ENCODE results near the gene JAG2. TPM values are rescaled to one million over a fixed set of nuclear protein-coding genes. Genes with fewer than 3 reads are reported as not detected.

JAG2 gene
- total and polyA plus RNA-seq, 12 donors: 0.83 to 16.2 (median 4.0) TPM

DNA sequence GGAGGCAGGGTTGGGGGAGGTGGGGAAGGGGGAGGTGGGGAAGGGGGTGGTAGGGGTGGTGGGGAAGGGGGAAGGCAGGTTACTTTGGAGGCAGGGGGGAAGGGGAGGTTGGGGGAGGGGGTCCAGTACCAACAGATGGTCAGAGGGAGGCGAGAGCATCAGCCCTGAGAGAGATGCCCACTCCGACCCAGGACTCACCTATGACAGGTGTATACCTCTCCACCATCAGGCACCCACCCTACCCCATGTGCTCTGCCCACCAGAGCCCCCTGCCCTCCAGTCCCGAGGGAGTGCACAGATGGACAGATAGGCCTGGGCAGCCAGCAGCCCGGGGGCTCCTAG lies 18.6 kb downstream of the JAG2 start:
- TF ChIP-seq POLR2A (IDR thresholded peaks at IDR 0.05): no peak
- TF ChIP-seq, protein P1, sequence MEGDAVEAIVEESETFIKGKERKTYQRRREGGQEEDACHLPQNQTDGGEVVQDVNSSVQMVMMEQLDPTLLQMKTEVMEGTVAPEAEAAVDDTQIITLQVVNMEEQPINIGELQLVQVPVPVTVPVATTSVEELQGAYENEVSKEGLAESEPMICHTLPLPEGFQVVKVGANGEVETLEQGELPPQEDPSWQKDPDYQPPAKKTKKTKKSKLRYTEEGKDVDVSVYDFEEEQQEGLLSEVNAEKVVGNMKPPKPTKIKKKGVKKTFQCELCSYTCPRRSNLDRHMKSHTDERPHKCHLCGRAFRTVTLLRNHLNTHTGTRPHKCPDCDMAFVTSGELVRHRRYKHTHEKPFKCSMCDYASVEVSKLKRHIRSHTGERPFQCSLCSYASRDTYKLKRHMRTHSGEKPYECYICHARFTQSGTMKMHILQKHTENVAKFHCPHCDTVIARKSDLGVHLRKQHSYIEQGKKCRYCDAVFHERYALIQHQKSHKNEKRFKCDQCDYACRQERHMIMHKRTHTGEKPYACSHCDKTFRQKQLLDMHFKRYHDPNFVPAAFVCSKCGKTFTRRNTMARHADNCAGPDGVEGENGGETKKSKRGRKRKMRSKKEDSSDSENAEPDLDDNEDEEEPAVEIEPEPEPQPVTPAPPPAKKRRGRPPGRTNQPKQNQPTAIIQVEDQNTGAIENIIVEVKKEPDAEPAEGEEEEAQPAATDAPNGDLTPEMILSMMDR (IDR thresholded peaks at IDR 0.05): no peak
- no peak for DNase-seq
- H3K9me3 ChIP-seq (replicated peaks in 1 of 3): no peaks in the 10 kb centered on the region
- H3K27ac ChIP-seq: no peak overlapping the region
- H3K27me3 ChIP-seq: no peaks in the 10 kb centered on the region
- no peaks in the 10 kb centered on the region for H3K36me3 ChIP-seq (replicated peaks in 1 of 2)
- no peaks in the 10 kb centered on the region for H3K4me1 ChIP-seq (replicated peaks in 1 of 2)
- no peak overlapping the region for H3K4me3 ChIP-seq
- intact Hi-C loops (cut with DNase I): no loop called here
- 76 to 90% (median 87%) methylated on average over 2 to 4 of the region's 4 CpGs for WGBS, 4 donors

- no peaks in the 10 kb centered on the region for H3K9me3 ChIP-seq (replicated peaks in 1 of 3)
Observed at GRCh38 chr14:105149146-105149781, 19.3 kb downstream of the JAG2 start.

DNA sequence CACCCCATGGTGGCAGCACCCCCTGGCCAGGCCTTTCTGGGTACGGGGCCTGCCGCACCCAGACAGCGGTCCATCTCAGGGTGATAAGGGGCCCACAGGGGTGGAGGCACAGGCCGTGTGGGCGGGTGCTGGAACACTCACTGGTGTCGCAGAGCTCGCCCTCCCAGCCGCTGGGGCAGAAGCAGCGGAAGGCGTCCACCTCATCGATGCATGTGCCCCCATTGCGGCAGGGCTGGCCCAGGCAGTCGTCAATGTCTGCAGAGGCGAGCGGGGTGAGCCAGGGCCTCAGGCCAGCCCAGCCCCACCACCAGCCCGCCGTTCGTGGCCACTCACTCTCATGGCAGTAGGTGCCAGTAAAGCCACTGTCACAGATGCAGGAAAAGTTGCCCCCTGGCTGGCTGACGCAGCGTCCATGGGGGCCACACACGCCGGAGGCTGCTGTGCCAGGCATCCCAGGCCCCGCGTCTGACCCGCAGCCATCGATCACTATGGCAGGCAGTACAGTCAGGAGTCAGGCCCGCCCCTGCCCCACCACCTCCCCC lies 19.9 kb downstream of the JAG2 start:
- TF ChIP-seq POLR2A (IDR thresholded peaks at IDR 0.05): no peak
- TF ChIP-seq, protein P1 (IDR thresholded peaks at IDR 0.05): no peak
- no peaks in the 10 kb centered on the region for H3K36me3 ChIP-seq (replicated peaks in 1 of 2)
- intact Hi-C loops (cut with DNase I): no loop called here
- H3K27me3 ChIP-seq: no peaks in the 10 kb centered on the region
- WGBS, 4 donors: 86 to 93% (median 89%) methylated on average over 5 to 27 of the region's 27 CpGs
- H3K27ac ChIP-seq: no peak overlapping the region
- no peak for DNase-seq
- H3K4me1 ChIP-seq (replicated peaks in 1 of 2): no peaks in the 10 kb centered on the region
- H3K9me3 ChIP-seq (replicated peaks in 1 of 3): no peaks in the 10 kb centered on the region
- no peak overlapping the region for H3K4me3 ChIP-seq

More at GRCh38 chr14:105149146-105149781, 19.3 kb downstream of the JAG2 start:
- no peaks in the 10 kb centered on the region for H3K27me3 ChIP-seq
- no peak overlapping the region for H3K4me3 ChIP-seq
- no peak for DNase-seq
- intact Hi-C loops (cut with DNase I): no loop called here
- no peaks in the 10 kb centered on the region for H3K36me3 ChIP-seq (replicated peaks in 1 of 2)
- TF ChIP-seq POLR2A (IDR thresholded peaks at IDR 0.05): no peak
- TF ChIP-seq, protein P1 (IDR thresholded peaks at IDR 0.05): no peak
- H3K4me1 ChIP-seq (replicated peaks in 1 of 2): no peaks in the 10 kb centered on the region
- no peak overlapping the region for H3K27ac ChIP-seq
- 69 to 84% (median 83%) methylated on average over 3 to 18 of the region's 18 CpGs; no CpG with 5 or more reads in 1 of the 4 donors for WGBS, 4 donors

DNA sequence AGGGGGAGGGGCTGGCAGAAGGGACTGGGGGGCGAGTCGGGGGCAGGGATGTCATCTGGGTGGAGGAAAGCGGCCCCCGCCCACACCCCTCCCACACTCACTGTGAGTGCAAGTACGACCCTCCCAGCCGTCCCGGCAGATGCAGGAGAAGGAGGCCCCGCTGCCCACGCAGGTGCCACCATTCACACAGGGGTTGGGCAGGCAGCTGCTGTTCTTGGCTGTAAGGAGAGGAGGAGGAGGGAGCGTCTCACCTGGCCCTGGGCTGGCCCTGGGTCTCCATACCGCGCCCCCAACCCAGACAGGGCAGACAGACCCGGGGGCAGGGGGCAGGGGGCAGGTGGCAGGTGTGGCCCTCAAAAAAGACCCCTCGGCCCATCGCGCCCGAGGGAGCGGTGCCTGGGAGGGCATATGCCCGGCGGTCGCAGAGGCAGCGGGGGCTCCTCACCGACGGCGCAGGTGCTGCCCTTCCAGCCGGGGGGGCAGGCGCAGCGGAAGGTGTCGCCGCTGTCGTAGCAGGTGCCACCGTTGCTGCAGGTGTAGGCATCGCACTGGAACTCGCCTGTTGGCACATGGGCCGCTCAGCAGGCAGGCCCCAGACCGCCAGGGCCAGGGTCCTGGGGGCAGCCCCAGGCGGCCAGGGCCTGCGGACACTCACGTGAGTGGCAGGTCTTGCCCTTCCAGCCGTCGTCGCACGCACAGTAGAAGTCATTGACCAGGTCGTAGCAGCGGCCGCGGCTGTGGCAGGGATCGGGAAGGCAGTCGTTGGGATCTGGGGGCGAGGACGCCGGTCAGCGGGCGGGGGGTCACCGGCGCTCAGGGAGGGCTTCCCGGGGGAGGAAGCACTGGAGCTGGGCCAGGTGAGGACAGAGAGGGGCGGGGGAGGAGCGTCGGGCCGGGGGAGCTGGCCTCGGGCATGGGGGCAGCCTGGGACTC lies 20.6 kb downstream of the JAG2 start:
- TF ChIP-seq, protein P1 (IDR thresholded peaks at IDR 0.05): no peak
- no peak for TF ChIP-seq POLR2A (IDR thresholded peaks at IDR 0.05)
- Histone ChIP-seq H3K9me3 (replicated peaks in 1 of 3) (no peaks in the 10 kb centered on the region), H3K27me3 (no peaks in the 10 kb centered on the region), H3K36me3 (replicated peaks in 1 of 2) (no peaks in the 10 kb centered on the region), H3K4me1 (replicated peaks in 1 of 2) (no peaks in the 10 kb centered on the region), H3K27ac (no peak overlapping the region), H3K4me3 (no peak overlapping the region)
- no peak for DNase-seq
- intact Hi-C loops (cut with DNase I): no loop called here
- 86 to 91% (median 90%) methylated on average over 15 to 62 of the region's 62 CpGs for WGBS, 4 donors
